ENCODE results near the gene SAV1.

Gene SAV1

GRCh38 chr14:50612806-50613205, 55.3 kb downstream of the SAV1 start:
- Histone ChIP-seq H3K36me3 (no peaks in the 10 kb centered on the region), H3K27ac (no peak overlapping the region), H3K4me3 (no peak overlapping the region), H3K4me1 (no peaks in the 10 kb centered on the region), H3K27me3 (no peaks in the 10 kb centered on the region), H3K9ac (no peak overlapping the region), H3K9me3 (no peaks in the 10 kb centered on the region), H3K4me2 (no peak overlapping the region), H4K20me1 (no peaks in the 10 kb centered on the region)
- TF ChIP-seq Cebpa-rat (IDR thresholded peaks at IDR 0.05): no peak

- H3K4me1 ChIP-seq: no peaks in the 10 kb centered on the region
- H3K27ac ChIP-seq: no peak overlapping the region
- H3K9ac ChIP-seq: no peak overlapping the region
- no peaks in the 10 kb centered on the region for H3K36me3 ChIP-seq
- H3K27me3 ChIP-seq: no peaks in the 10 kb centered on the region
- no peak overlapping the region for H3K4me3 ChIP-seq
- H3K9me3 ChIP-seq: no peaks in the 10 kb centered on the region
- no peak overlapping the region for H3K4me2 ChIP-seq
- TF ChIP-seq Cebpa-rat (IDR thresholded peaks at IDR 0.05): no peak
- no peaks in the 10 kb centered on the region for H4K20me1 ChIP-seq
Measured at GRCh38 chr14:50610465-50610864, 57.6 kb downstream of the SAV1 start.

DNA sequence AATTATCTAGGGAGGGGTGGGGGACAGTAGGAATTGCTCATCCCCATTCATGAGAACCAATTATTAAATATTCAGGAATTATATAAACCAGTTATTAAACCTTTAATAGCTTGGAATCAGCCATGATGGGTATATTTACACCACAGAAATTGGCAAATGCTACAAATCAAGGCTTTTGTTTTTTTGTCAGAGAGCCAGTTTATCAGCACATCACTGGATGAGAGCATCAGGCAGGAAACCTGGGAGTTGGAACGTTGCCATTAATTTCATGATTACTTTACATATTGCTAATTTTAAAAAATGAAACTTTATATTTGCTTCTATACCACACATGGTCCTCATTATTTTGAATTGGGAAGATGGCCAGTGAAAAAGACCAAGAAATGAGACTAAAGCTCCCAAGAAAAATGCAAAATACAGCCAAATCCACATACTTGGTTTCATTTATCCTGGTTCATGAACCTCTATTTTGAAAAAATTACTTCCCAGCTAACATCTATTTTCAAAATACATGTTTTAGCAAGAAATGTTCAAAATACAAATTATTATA, 59.7 kb downstream of the SAV1 start:
- Histone ChIP-seq H3K4me2 (no peak overlapping the region), H3K36me3 (no peaks in the 10 kb centered on the region), H3K9ac (no peak overlapping the region), H4K20me1 (no peaks in the 10 kb centered on the region), H3K9me3 (no peaks in the 10 kb centered on the region), H3K27me3 (no peaks in the 10 kb centered on the region), H3K4me3 (no peak overlapping the region), H3K27ac (no peak overlapping the region), H3K4me1 (no peaks in the 10 kb centered on the region)
- no peak for TF ChIP-seq Cebpa-rat (IDR thresholded peaks at IDR 0.05)

DNA sequence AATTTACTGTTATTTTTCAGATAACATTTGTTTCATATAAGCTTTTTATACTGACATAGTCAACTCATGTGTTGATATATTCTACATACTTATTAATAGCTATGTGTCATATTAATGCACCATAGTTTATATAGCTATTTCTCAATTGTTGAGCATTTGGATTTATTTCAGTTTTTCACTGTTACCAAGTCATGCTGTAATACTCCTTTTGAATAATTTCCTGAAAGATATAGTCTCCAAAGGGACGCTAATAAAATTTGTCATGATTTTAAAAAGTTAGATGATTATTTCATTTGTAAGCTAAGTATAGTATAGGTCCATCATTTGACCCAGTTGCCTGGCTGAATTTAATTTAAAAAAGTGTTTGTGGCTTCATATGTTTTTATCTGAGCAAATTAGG, 60.3 kb downstream of the SAV1 start:
- H3K9me3 ChIP-seq: no peaks in the 10 kb centered on the region
- no peak overlapping the region for H3K9ac ChIP-seq
- no peaks in the 10 kb centered on the region for H3K27me3 ChIP-seq
- no peaks in the 10 kb centered on the region for H3K36me3 ChIP-seq
- no peak overlapping the region for H3K4me3 ChIP-seq
- H3K4me1 ChIP-seq: no peaks in the 10 kb centered on the region
- no peak overlapping the region for H3K27ac ChIP-seq
- H4K20me1 ChIP-seq: no peaks in the 10 kb centered on the region
- no peak overlapping the region for H3K4me2 ChIP-seq
- no peak for TF ChIP-seq Cebpa-rat (IDR thresholded peaks at IDR 0.05)

- no peaks in the 10 kb centered on the region for H3K36me3 ChIP-seq
- H3K27ac ChIP-seq: no peak overlapping the region
- no peak overlapping the region for H3K4me3 ChIP-seq
- no peaks in the 10 kb centered on the region for H3K9me3 ChIP-seq
- no peak overlapping the region for H3K9ac ChIP-seq
- no peak overlapping the region for H3K4me2 ChIP-seq
- peaks cover 2% of the 10 kb centered on the region; the same call in 1 of the 2 replicates for H3K4me1 ChIP-seq
- TF ChIP-seq Cebpa-rat (IDR thresholded peaks at IDR 0.05): no peak
- H4K20me1 ChIP-seq: no peaks in the 10 kb centered on the region
- H3K27me3 ChIP-seq: no peaks in the 10 kb centered on the region
Measured at GRCh38 chr14:50607181-50607580, 60.9 kb downstream of the SAV1 start.

DNA sequence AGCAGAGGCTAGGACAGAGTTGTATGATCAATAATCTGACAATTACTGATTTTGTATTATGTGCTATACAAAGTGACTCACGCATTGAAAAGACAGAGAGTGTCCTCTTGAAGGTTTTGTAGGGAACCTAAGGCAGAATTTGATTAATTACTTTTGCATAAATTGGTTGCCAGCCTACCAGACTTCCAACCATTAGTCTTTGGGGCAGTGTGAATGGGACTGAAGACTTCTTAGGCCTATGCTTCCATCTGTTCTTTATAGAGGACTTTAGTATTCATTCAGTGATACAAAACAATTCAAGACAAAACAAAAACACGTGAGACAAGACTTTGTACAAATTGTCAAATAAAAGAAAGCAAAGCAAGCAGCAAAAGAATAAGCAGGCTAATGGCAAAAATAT, 61.6 kb downstream of the SAV1 start:
- Histone ChIP-seq H3K4me1 (peaks cover 7% of the 10 kb centered on the region; the same call in 1 of the 2 replicates), H3K27me3 (no peaks in the 10 kb centered on the region), H3K4me3 (no peak overlapping the region), H3K4me2 (no peak overlapping the region), H4K20me1 (no peaks in the 10 kb centered on the region), H3K9me3 (no peaks in the 10 kb centered on the region), H3K27ac (no peak overlapping the region), H3K9ac (no peak overlapping the region), H3K36me3 (no peaks in the 10 kb centered on the region)
- no peak for TF ChIP-seq Cebpa-rat (IDR thresholded peaks at IDR 0.05)

DNA sequence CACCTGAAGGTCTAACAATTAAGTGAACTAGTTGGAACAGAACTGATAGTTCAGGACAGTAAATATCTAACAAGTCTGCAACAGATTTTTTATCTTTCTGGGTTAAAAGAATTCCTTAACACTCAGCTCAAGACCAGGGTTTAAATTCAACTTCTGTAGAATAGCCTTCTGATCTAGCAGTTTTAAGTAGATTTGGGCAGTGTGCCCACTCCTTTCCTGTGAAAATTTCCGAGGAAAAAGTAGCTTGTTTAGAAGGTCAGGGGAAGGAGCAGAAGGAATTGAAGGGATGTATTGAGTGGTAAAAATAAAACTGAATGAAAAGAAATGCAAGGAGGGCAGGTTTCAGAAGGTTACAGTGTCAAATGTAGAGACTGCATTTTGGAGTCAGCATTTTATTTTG, 62.3 kb downstream of the SAV1 start:
- Histone ChIP-seq H3K4me3 (no peak overlapping the region), H3K27ac (no peak overlapping the region), H4K20me1 (no peaks in the 10 kb centered on the region), H3K9me3 (no peaks in the 10 kb centered on the region), H3K36me3 (no peaks in the 10 kb centered on the region), H3K9ac (no peak overlapping the region), H3K27me3 (no peaks in the 10 kb centered on the region), H3K4me1 (peaks cover 9% of the 10 kb centered on the region; the same call in 1 of the 2 replicates), H3K4me2 (no peak overlapping the region)
- TF ChIP-seq Cebpa-rat (IDR thresholded peaks at IDR 0.05): no peak

GRCh38 chr14:50603565-50603964, 64.5 kb downstream of the SAV1 start:
- no peak for TF ChIP-seq Cebpa-rat (IDR thresholded peaks at IDR 0.05)

DNA sequence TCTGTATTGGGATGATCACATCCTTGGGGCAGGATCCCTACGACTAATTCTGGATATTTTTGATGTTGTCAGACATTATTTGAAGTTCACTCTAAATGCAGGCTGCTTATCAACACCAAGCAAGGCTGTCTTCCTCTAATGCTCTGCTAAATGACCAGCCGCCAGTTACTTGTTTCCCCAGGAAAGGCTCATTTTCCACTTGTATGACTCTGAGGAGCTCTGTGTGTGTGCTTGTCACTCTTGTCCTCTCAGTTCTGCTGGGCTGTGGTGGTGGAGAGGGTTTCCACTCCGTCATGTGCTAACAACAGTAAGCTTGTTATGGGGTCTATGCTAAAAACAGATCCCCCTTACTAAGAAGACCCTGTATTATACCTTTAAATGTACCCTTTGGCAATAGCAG, 66.1 kb downstream of the SAV1 start:
- H3K27me3 ChIP-seq: no peaks in the 10 kb centered on the region
- no peaks in the 10 kb centered on the region for H4K20me1 ChIP-seq
- H3K36me3 ChIP-seq: no peaks in the 10 kb centered on the region
- H3K4me3 ChIP-seq: no peak overlapping the region
- peaks cover 12% of the 10 kb centered on the region; the same call in 1 of the 2 replicates for H3K4me1 ChIP-seq
- no peaks in the 10 kb centered on the region for H3K9me3 ChIP-seq
- no peak for TF ChIP-seq Cebpa-rat (IDR thresholded peaks at IDR 0.05)
- H3K9ac ChIP-seq: no peak overlapping the region
- no peak overlapping the region for H3K27ac ChIP-seq
- peak overlapping the region; percentile 29 for H3K4me2 ChIP-seq

More at GRCh38 chr14:50603565-50603964, 64.5 kb downstream of the SAV1 start:
- no peaks in the 10 kb centered on the region for H3K36me3 ChIP-seq
- no peak overlapping the region for H3K27ac ChIP-seq
- H3K4me3 ChIP-seq: no peak overlapping the region
- no peak overlapping the region for H3K4me2 ChIP-seq
- H3K4me1 ChIP-seq: peaks cover 12% of the 10 kb centered on the region; the same call in 1 of the 2 replicates
- no peaks in the 10 kb centered on the region for H4K20me1 ChIP-seq
- no peak overlapping the region for H3K9ac ChIP-seq
- H3K9me3 ChIP-seq: no peaks in the 10 kb centered on the region
- H3K27me3 ChIP-seq: no peaks in the 10 kb centered on the region

- TF ChIP-seq Cebpa-rat (IDR thresholded peaks at IDR 0.05): no peak
- no peaks in the 10 kb centered on the region for H3K36me3 ChIP-seq
- no peak overlapping the region for H3K4me3 ChIP-seq
- H4K20me1 ChIP-seq: no peaks in the 10 kb centered on the region
- H3K4me1 ChIP-seq: peaks cover 12% of the 10 kb centered on the region; the same call in 1 of the 2 replicates
- H3K9me3 ChIP-seq: no peaks in the 10 kb centered on the region
- H3K4me2 ChIP-seq: no peak overlapping the region
- no peaks in the 10 kb centered on the region for H3K27me3 ChIP-seq
- H3K9ac ChIP-seq: no peak overlapping the region
- no peak overlapping the region for H3K27ac ChIP-seq
Measured at GRCh38 chr14:50601394-50601793, 66.7 kb downstream of the SAV1 start.

GRCh38 chr14:50600849-50601248, 67.3 kb downstream of the SAV1 start:
- Histone ChIP-seq H3K4me2 (no peak overlapping the region), H3K4me3 (no peak overlapping the region), H3K27ac (no peak overlapping the region), H4K20me1 (no peaks in the 10 kb centered on the region), H3K9me3 (no peaks in the 10 kb centered on the region), H3K36me3 (no peaks in the 10 kb centered on the region), H3K27me3 (no peaks in the 10 kb centered on the region), H3K4me1 (peaks cover 12% of the 10 kb centered on the region; the same call in 1 of the 2 replicates), H3K9ac (no peak overlapping the region)
- no peak for TF ChIP-seq Cebpa-rat (IDR thresholded peaks at IDR 0.05)
